COLO668 (cell line): ENCODE measurements around the gene SUPT3H.

Experiments
- DNase-seq: peaks from one replicate; lab custom pipeline; 2025; ENCODE audit not compliant: unreplicated experiment; lab: John Stamatoyannopoulos, UW

Gene SUPT3H

DNA sequence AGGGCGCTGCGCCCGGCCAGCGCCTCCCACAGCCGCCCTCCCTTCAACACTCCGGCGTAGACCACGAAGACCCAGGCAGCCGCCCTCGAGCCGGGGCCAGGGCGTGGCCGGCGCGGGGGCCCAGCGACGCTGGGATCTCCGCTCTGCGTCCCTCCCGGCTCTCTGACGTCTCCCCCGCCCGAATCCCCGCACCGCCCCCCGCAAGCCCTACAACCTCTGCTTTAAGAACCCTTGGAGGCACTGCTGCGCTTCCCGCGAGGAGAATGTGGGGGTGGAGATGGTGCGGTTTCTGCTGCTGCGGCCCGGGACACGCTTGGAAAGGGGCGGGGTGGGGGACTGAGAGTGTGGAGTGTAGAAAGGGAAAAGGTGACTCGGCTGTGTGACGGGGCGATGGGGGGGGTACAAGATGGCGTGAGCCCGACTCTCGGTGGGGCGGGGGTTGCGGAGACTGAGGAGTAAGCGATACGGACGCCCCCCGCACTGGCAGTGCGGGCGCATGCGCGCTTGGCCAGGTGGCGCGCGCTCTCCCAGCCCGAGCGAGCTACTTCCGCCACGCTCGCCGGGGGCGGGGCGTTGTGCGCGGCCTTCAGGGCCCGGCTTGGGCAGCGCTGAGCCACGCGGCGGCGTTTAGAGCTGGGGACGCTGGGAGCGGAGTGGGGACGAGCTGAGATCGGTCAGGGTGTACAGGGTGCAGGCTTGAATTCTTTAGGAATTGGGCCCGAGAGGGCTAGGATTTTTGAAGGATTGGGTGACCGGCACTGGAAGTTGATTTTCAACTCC is at the start of gene SUPT3H:
SUPT3H (minus strand) TSS at position 381 of the 780 bp plus-strand sequence.
- DNase-seq = peak; percentile 94

- no peak for DNase-seq
These were observed 48.5 kb upstream of the SUPT3H start for GRCh38 chr6:45426251-45426650.

- no peak for DNase-seq
These were observed 46.7 kb upstream of the SUPT3H start for GRCh38 chr6:45424451-45424861.

GRCh38 chr6:45423824-45424450 is 46.2 kb upstream of the SUPT3H start:
- peak; percentile 1 for DNase-seq

GRCh38 chr6:45423111-45423823 is 45.5 kb upstream of the SUPT3H start:
- DNase-seq = peak; percentile 11

GRCh38 chr6:45422503-45423110 is 44.9 kb upstream of the SUPT3H start:
- peak; percentile 39 for DNase-seq

- DNase-seq = peak; percentile 56
These were observed 44.2 kb upstream of the SUPT3H start for GRCh38 chr6:45421709-45422502.

DNA sequence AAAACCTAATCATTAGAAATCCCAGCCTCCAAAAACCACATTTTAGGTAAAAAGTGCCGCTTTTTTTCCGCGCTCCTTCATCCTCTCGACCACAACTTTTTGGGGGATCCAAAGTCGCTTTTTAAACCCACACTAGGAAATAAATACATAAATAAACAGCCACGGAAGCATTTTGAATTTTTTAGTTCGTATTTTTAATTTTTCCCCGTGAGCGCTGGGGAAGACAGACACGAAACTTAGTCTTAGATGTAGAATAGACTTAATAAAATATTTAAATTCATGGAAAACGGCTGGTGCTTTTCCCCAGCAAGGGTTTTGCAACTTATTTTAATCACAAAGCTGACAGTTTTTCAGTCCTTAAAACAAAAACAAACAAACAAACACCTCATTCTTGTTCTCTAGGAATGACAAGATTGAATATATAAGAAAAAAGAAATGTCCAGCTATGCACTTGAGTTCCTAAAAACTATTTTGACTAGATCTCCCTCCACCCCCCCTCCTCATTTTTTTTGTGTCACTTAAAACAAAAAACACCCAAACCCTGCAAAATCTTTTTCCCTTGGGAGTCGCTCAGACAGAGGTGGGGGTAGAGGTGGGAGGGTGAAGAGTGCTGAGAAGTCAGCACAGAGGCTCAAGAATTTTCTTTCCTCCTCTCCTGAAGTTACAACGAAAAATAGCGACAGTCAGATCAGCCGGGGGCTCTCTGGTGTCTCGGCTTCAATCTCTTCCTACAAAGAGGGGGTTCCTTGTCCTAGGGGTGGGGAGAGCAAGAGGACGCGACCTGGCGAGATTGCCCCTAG is 43.4 kb upstream of the SUPT3H start:
- no peak for DNase-seq

DNA sequence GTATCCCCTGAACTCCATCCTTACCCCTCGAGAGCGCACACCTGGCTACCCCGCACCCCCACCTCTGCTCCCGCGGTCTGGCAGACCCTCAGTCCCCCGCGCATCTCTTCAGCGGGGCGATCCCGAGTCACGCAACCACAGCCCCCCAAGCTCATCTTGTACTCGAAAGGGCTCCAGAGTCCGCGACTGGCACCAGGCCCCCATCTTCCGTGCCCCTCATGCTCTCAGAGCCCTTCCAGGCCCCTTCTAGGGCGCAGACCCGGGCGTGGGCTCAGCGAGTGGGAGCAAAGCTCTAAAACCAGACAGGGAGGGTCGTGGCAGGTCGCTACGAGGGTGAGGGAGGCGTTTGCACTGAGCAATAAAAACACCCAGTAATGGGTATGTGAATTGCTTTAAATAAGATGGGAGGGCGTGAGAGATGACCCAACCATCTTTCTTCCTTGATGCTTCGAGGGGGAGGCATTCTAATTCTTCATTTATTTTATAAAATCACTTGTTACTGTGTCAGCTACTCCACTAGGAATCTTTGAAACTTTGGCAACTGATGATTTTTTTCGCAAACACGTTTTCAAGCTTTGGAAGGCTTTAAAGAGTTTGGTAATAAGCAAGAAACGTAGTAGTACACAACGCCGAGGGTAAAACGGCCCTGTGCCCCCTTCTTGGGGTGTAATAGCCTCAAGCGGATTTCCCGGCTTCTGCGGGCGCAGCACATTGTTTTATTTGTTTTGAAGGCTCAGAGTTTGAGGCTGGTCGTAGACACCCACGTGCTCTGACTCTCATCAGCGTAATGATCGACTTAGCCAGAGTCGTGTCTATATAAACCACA is 42.6 kb upstream of the SUPT3H start:
- DNase-seq = peak; percentile 4

DNA sequence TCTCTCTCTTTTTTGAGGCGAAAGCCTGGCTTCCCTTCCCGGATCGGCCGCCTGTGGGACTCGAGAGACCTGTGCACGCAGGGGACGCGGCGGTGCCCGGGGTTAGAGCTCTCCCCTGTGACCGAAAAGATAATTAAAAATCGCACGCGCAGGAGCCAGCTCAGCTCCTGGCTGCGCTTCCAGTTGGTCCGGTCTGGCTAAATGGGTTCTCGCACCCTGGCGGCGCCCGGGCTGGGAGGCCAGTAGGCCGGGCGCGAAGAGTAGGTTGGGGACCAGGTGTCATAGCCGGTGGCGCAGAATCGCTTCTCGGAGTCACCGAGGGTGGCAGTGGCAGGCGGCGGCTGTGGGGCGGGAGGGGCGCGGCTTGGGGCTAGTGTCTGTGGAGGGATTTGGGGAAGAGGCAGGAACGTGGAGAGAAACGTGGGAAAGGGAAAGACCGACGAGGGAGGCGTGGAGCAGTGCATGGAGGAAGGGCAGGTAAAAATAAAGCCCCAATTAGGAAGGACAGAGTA is 41.9 kb upstream of the SUPT3H start:
- DNase-seq = peak; percentile 76

DNA sequence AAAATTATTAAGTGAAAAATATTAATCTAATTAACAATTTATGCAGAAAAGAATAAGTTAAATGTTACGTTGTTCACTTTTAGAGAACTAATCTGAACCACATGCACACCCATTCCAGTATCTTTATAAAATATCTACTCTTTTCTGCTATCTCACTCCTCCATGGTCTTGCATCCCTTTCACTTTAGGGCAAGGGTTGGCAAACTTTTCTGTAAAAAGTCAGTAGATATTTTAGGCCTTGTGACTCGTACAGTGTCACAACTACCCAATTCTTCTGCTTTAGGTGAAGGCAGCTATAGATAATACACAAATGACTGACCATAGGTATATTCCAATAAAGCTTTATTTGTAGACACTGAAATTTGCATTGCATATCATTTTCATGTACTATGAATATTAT is 39.7 kb upstream of the SUPT3H start:
- no peak for DNase-seq

DNA sequence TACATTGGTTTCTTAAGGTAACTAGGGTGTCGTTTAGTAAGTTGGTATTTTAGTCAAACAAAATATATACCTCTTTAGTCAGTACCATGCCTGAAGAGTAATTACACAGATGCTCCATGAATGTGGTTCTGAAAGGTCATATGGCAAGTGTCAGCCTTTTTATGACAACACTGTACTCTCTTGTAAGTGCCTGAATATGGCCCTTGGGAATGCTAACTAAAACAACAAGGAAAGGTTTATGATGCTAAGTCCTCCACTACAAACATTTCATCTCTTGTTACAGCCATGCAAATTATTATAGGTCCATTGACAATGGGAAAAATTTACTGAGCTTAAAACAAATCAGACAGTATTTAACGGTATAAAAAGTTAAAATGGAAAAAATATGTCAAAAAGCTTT is 39.0 kb upstream of the SUPT3H start:
- no peak for DNase-seq

DNA sequence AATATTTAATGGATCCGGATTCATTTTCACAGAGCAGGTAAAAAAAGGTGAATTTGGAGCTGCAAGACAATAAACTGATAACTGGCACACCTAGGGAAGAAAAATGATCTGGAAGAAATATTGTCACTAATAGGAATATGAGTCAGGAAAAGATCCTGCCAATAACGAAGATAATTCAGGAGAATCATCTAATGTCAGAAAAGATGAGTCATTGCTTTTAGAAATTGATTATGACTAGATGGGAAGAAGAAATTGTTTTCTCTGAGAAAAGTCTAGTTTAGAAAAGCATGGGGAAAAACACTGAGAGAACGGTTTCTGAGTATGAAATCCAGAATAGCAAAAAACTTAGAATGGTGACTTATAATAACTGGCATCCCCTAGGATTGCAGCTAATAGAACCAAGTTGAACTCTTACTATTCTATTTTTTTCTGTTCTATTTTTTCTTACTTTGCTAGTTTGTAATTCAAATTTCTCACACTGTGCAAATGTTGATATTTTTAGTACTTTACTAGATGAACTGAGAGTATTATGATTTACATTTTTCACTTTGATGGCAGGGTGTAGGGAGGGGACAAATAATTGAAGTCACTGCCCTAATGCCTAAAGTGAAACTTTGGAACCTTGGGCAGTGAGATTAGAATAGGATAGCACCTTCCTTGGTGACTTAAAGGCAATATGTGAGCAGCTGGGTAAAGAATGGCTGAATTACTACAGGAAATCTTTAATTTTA is 38.2 kb upstream of the SUPT3H start:
- DNase-seq = no peak

GRCh38 chr6:45415315-45415714 is 37.6 kb upstream of the SUPT3H start:
- no peak for DNase-seq

GRCh38 chr6:45411959-45412358 is 34.2 kb upstream of the SUPT3H start:
- DNase-seq = no peak

DNA sequence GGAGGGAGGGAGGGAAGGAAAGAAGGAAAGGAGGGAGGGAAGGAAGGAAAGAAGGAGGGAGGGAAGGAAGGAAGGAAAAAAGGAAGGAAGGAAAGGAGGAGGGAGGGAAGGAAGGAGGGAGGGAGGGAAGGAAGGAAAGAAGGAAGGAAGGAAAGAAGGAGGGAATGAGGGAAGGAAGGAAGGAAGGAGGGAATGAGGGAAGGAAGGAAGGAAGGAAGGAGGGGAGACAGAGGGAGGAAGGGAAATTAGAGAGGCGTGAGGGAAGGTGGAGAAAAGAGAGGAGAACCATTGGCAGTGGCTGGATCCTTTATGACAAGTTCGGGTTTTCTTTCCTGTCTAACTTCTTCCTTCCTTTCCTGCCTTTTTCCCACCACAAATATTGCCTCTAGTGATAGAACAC is 22.3 kb upstream of the SUPT3H start:
- DNase-seq = no peak

- DNase-seq = no peak
These were observed 20.5 kb upstream of the SUPT3H start for GRCh38 chr6:45398075-45398813.
